Sciatic nerve (tissue), 2 donors: ENCODE measurements around the gene CALML3. TPM values are rescaled to one million over a fixed set of nuclear protein-coding genes. Genes with fewer than 3 reads are reported as not detected.

Experiments used
- ATAC-seq: fragments of 200-7000 bp; cut with Tn5 transposase; one replicate; pipeline ENCODE4 v1.9.1; 2020; ENCODE audit warnings: mild to moderate bottlenecking, moderate library complexity
- DNase-seq: peaks from one replicate; pipeline ENCODE4 v3.0.0-alpha.2; 2020; ENCODE audit warnings: low spot score
- intact Hi-C: fragments of 100-400 bp; cut with DNase I; formaldehyde crosslinking; loops from one replicate; pipeline ENCODE4 v1.14.2; 2022
- total RNA-seq: library from RNA; stranded (reverse); fragmentation: NEBNext Ultra II Directional; extraction: Animal tissue kit (Norgen Biotek cat#: 25700); gene quantifications from one replicate; pipeline ENCODE4 v1.2.1, GENCODE V29; 2021
- donor health status: DM: no; HTN: no; CAD: no.
- donor health status: DM: no; HTN: no; CAD: no.

CALML3 gene
- total RNA-seq, 1 donor from 2014 or later, result not detected

DNA sequence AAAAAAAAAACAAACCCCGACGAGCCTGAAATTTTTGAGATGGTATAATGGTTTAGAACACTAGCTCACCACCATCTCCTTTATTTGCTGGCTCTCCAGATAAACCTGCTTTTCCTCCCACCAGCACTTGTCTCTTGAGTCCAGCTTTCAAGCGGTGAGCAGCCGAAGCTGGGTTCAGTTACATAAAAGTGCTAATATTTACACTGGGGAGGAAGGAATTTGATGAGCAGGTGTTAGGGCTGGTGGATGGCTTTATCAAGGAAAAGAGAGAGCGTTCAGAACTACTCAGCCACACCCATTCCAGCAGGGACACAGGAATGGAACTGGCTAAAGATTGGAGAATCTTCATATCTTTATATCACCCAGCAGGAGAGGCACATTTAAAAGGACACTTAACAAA lies 6.6 kb upstream of the CALML3 start:
- DNase-seq (peak; percentile 9), ATAC-seq (no peak)
- intact Hi-C loops, result no loop called here

DNA sequence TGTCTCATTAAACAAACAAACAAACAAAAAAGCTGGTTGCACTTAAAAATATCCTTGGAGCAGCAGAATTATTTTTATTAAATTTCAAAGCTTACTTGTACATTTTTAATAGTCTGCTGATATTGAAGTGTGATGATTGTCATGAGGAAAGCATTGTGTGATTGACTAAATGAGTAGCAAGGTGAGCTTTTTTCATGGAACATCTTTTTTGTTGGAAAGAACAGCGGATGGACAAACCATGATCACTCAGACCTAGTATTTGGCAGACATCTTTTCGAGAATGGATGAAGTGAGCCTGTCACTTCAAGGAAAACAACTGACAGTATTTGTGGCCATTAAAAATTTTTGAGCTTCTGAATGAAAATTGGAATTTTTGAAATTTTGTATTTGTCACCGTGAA lies 5.7 kb upstream of the CALML3 start:
- intact Hi-C loops, result no loop called here
- ATAC-seq (no peak), DNase-seq (no peak)

DNA sequence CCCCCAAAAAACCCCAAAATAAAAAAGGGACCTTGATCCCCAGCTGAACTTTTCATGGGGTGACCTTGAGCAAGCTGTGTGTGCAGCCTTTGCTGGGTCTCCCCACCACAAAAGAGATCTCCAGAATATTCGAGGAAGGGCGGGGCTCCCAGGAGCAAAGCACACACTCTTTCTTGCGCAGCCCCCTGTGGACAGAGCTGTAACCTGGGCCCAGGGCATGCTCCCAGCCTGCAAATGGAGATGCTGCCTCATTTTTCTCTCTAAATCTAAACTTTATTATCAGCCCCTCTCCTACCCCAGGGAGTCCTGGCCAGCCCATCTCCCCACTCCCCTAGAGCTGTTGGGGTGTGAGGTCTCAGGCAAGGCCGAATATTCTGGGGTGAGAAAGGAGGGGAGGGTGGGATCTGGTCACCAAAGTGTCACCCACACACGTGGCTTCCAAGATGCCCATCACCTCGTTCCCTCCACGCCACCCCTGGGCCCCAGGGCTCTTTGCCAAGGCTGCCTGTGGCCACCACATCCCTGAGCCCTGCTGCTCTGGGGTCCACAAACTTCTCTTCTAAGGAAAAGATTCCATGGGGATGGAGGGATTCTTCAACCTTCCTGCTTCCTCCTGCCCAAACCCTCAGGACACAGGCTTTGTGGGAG lies 1.7 kb upstream of the CALML3 start:
- no peak for ATAC-seq
- DNase-seq, result peak; percentile 53
- intact Hi-C loops, result no loop called here

DNA sequence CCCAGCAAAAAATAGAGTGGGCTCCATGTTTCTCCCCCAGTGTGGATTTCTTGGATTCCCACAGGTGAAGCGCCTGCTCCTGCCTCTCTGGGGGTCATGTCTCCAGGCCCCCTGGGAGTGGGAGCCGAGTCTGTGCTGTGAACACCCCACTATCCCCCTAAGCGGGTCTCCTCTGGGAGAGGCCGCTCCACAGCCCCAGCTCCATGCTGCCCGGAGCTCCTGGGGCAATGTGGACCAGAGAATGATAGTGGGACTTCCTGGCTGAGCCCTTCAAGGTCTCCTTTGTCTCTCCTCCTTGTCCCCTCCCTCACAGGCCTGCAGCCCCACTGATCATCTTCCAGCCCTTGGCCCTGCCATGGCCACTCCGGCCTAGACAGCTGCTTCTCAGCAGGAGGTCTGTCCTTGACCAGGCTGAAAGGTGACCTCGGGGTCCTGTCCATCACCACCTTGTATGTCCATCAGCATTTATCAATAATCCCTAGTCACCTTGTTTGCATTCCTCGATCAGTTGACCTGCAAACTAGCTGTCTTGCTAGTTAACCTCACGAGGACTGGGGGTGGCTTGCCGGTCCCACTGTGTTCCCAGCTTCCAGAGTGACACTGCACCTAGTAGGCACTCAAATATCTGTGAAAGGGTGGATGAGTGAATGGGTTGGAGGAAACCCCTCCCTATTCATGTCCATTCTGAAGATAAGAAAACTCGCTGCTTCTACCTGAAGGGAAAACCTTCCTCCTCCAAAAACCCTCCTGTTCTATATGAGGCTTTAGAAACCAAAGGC lies 776 bp upstream of the CALML3 start:
- ATAC-seq, result no peak
- no peak for DNase-seq
- intact Hi-C loops, result no loop called here

DNA sequence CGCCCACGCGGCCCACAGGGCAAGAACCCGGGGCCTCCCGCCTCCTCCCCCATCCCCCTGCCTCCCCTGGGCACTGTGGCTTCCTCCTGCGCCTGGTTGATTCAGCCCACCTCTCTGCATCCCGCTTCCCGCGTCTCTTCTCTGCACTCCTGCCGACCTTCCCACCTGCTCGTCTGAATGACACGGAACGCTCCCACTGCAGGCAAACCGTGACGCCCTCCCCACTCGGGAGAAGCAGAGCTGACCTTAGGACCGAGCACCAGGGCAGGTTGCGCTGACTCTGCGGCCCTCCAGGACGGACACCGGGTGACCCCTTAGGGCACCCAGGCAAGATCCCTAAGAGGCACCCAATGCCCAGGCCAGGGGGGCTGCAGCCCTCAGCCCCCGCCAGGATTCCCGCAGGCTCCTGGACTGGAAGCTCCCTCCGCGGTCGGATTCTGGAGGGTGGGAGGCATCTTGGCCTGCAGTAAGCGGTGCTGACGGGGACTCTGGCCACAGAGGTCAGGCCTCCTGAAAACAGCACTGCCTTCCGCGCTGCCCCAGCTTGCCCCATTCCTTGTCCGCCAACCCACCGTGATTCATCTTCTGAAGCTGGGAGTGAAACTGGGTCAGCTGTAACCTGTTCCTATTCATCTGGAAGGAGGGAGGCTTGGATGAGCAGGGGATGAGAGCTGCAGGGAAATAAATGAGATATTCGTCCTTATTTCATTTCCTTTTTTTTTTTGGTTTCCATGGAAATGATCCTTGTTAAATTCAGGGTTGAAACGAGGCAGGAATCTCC lies 990 bp downstream of the CALML3 start:
- intact Hi-C loops, result no loop called here
- ATAC-seq (peak; percentile 43), DNase-seq (no peak)

DNA sequence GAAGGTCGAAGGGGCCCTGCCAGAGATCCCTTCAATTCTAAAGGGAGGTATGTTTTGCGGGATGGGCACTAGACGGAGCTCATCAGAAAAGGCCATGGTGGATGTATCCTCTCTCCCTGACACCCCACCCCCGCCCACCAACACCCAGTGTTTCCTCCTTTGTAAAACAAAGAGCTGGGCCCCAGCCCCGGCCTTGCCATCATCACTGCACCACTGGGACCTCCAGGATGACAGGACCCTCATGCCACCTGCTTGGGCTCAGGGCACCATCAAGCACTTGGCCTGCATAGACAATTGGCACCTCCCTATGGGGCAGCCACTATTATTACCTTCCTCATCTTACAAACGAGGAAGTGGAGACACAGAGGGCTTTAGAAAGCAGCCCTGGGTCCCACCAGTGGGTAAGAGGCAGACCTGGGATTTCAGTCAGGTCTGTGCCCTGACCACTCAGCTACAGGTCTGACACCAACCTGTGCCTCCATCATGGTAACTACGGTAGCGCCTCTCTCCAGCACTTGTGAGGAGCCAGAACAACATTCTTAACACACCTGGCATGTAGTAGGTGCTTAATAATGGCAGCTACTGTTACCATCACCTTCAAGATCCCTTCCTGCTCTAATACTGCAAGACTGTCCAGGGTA lies 2.0 kb downstream of the CALML3 start:
- no peak for DNase-seq
- ATAC-seq, result no peak
- intact Hi-C loops, result no loop called here

DNA sequence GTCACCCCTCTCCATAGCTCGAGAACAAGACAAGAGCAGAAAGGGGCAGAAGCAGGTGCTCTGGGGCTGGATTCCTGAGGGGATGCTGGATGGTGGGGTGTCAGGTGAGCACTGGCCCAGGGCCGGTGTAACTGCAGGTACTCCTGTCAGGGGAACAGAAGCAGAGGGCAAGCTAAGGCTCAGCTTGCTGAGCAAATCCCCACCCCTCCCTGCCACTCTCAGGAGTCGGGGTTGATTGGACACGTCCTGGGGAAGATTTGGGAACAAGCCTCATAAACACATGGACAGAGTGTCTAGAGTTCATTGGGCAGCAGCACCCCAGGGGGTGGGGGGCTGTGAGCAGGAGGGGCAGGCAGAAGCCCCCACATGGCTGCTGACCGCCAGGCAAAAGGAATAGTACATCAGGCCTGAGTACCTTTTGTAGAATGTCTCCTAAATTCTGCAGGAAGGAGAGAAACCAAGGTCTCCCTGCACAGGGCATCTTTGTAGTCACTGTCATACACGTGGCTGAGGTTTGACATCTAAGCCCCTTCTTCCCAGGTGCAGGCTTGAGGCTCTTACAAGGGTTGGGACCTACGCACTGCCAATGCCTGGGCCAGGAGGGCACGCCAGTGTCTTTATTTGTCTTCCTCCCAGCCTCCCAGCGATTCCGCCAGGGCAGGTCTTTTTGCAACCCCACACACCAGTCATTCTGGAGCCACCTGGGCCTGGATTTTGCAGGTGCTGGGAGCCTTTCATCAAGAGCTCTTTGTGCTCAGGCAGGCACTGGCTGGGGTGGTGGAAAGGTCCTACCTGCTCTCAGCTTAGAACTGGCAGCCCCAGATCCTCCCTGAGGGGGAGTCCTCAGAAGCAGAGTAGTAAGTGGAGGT lies 2.8 kb downstream of the CALML3 start:
- peak; percentile 54 for DNase-seq
- ATAC-seq, result no peak
- intact Hi-C loops, result no loop called here

DNA sequence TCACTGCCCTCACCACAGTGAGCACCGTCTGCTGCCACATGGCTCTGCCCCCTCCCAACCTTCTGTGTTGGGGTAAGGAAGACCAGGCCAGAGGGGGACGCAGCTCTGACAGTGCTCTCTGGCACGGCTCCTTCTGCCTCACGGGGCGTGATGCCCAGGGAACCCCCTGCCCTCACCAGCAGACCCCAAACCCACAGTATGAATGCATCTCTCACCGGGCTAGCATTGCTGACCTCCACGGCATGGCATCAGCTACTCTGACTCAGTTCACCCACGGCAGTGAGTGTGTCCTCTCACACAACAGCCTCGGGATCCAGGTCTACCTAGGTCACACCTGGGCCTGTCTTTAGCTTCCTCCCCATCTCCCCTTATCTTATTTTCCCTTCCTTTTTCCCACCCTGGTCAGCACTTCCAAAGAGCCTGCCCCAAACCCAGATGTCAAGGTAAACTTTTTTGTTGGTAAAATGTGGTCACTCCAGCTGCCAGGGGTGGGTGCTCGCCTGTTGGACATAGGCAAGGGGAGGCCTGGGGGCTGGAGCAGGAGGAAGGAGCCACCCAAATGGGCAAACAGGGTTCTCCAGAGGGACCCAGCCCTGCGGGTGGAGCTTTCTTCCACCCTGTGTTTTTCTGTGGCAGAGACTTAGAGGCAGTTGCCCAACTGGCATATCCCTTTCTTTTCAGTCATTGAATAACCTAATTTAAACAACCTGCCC lies 4.4 kb downstream of the CALML3 start:
- peak; percentile 42 for DNase-seq
- no peak for ATAC-seq
- intact Hi-C loops, result no loop called here

DNA sequence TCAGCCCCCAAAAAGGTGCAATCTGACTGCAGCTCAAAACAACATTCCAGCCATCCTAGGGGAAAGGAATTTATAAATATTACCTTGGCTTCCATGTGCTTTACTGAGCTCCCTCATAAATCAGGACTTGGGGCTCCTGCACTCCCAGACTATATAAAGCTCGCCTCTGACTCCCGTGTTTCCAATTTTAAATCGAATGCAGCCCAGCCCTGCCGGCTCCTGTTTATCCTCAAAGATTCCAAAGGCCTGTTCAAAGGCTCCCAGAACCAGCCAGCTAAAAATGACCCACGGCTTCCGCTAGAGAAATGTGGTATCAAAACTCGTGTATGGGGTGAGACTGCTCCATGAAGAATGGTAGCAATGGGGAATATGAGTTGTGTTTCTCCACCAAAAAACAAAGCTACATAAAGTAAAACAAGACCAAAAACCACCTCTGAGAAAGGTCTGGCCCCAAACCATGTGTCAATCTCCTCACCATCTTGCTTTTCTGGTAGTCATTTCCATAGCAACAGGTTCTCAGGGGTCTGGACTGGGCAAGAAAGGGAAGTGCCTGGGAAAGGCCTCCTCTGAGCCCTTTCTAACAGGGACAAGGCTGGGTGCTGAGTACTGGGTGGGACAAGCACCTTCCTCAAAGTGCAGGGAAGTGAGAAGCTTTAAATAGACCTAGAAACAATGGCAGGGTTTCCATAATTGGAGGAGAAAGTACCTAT lies 5.1 kb downstream of the CALML3 start:
- intact Hi-C loops, result no loop called here
- ATAC-seq (no peak), DNase-seq (no peak)

DNA sequence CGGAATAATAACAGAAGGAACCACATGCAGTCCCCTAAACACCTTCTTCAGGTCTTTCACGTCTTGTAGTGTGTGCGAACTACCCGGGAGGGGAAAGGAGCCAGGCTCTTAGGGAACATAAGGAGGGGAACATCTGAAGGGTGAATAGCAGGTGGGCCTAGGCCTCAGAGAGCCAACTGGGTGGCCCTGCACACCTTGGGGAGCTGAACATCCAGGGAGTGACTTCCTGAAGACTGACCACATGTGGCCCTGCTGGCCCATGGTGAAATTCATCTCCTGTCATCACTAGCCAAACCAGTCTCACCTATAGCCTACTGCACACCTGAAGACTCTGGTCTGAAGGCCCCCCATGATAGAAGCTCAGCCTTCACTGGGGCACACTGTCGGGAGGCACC lies 5.6 kb downstream of the CALML3 start:
- DNase-seq (no peak), ATAC-seq (no peak)
- intact Hi-C loops, result no loop called here

DNA sequence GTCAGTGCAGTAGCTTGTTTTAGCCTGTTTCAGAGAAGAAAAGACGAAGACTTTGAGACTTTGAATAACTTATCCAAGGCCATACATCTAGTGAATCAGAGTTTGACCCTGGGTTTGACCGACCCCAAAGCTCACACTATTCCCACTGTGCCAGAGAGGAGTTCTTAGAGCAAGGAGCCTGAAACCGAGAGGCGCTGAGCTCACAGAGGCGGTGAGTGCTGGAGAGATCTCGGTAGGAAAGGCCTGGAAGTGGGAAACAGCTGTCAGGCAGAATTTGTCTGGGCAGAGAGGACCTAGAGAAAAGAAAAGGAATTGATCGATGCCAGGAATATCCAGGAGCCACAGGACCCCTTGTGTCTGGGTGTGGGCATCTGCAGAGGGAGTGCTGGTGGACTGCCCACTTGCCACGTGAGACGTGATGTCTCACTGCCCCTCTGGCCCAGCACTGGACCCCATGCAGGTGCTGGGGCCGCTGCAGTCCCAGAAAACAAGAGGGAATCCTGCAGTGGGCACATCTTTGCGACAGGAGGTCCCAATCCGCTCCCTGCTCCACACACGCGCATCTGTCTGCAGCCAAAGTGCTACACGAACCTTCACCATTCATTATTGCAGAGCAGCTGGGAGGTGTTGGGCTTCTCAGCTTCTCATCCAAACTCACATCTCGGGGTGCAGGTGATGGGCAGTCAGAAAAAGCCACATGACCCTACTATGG lies 6.2 kb downstream of the CALML3 start:
- DNase-seq, result peak; percentile 48
- no peak for ATAC-seq
- intact Hi-C loops, result no loop called here

DNA sequence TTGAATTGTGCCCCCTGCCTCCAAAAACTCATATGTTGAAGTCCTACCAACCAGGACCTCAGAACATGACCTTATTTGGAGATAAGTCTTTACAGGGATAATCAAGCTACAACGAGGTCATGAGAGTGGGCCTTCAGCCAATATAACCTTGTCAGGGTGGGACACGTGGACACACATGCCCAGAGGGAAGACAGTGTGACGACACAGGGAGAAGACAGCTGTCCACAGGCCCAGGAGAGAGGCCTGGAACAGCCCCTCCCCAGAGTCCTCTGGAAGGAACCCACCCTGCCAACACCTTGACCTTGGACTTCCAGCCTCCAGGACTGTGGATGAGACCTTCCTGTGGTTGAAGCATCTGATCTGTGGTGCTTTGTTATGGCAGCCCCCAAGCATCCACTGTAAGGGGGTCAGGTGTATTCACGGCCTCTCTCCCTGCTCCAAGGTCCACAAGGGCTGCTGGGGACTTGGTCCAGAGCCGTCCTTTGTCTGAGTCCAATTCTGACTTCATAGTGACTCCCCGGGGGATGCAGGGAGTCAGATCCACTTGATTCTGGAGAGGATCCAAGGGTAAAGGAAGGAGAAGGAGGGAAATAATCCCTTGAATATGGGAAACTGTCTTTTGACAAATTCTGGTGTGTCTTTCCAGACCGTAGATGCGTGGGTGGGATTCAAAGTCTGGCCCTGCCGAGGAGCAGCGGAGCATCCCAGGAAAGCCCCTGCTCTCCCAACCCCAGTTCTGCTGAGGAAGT lies 7.0 kb downstream of the CALML3 start:
- ATAC-seq, result no peak
- intact Hi-C loops, result no loop called here
- peak; percentile 49 for DNase-seq

DNA sequence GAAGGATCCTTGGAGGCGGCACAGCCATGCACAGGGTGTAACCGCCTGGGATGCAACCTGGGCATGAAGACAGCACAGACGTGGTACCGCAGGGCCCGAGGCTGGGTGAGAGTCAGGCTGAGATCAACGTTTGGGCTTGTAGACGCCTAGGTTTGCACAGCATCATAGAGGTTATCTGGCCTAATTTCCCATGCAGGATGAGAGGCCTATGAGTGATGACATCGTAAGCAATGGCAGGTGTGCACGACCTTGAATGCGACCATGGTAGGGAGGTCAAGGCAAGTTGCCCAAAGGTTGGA lies 7.5 kb downstream of the CALML3 start:
- DNase-seq (no peak), ATAC-seq (no peak)
- intact Hi-C loops, result no loop called here

DNA sequence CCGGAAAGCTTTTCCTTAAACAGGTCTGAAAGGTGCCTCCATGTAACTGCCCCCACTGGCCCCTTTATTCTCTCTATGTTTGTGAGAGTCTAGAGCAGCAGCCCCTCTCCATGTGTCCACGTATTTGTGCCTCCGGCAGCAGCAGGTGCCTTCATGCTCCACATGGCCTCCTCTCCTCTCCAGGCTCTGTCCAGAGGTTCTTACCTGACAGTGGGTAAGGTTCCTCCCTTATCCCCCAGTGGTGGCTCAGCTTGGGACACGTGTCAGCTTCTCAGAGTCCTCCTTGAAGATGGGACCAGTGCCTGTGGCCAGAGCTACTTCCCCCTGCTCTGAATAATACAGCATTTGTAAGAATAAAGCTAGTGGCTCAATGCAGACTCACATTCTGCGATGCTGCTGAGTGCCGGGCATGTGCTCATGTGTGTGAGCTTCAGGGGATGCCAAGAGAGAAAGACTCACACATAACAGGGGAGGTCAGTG lies 7.9 kb downstream of the CALML3 start:
- ATAC-seq (no peak), DNase-seq (no peak)
- intact Hi-C loops, result no loop called here

DNA sequence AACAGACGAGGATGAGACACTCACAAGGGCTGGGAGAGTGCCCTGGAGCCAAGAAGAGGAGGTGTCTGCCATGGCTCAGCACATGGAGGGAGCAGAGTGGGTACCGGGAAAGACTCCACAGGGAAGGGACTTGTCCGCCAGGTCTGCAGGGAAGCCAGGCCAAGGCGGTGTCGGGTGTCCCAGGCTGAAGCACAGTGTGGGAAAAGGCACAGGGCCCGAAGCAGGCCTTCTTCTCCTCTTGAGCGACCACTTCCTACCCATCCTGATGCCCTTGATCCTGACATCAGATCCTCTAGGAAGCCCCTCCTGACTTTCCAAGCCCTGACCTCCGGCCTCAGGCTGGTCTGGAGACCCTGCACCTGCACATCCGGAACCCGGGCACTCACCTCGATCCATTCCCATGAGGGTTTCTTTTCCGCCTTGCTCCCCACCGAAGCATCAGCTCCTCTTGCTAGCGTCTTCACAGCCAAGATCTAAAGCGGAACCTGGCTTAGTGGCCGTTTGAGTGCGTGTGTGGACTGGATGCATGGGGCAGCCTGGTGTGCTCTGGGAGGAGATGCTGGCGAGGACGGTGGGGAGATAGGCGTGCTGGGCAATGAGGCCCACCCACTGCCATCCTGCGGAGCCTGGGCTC lies 8.5 kb downstream of the CALML3 start:
- ATAC-seq (peak; percentile 1), DNase-seq (peak; percentile 59)
- intact Hi-C loops, result no loop called here
